SU-DHL-6 (cell line): ENCODE measurements around the gene SUGCT.

Source experiments
- EZH2phosphoT487 ChIP-seq: fragments of 200-600 bp; sonication (generic), shearing (Covaris generic); conservative IDR thresholded peaks from 2 replicates; pipeline ENCODE4 v1.6.1; 2018; ENCODE audit warnings: mild to moderate bottlenecking, antibody characterized with exemption, low read length, moderate library complexity, mixed read lengths
- TF ChIP-seq, protein P1 (sequence below): fragments of 200-600 bp; sonication (generic); IDR thresholded peaks from one replicate; pipeline ENCODE4 v1.5.1; 2017; ENCODE audit warnings: antibody characterized with exemption, mild to moderate bottlenecking, low read length, moderate library complexity; ENCODE audit not compliant: insufficient read depth, poor library complexity, severe bottlenecking

GRCh38 chr7:40742270-40742669 is 607.5 kb downstream of the SUGCT start:
- TF ChIP-seq, protein P1, sequence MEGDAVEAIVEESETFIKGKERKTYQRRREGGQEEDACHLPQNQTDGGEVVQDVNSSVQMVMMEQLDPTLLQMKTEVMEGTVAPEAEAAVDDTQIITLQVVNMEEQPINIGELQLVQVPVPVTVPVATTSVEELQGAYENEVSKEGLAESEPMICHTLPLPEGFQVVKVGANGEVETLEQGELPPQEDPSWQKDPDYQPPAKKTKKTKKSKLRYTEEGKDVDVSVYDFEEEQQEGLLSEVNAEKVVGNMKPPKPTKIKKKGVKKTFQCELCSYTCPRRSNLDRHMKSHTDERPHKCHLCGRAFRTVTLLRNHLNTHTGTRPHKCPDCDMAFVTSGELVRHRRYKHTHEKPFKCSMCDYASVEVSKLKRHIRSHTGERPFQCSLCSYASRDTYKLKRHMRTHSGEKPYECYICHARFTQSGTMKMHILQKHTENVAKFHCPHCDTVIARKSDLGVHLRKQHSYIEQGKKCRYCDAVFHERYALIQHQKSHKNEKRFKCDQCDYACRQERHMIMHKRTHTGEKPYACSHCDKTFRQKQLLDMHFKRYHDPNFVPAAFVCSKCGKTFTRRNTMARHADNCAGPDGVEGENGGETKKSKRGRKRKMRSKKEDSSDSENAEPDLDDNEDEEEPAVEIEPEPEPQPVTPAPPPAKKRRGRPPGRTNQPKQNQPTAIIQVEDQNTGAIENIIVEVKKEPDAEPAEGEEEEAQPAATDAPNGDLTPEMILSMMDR, result no peak
- no peak for TF ChIP-seq EZH2phosphoT487
